HepG2 (cell line): ENCODE results near the gene CELSR3. TPM values are rescaled to one million over a fixed set of nuclear protein-coding genes. Genes with fewer than 3 reads are reported as not detected.

Experiments
- ARID5B ChIP-seq: IDR thresholded peaks from 2 replicates; pipeline ENCODE4 v1.4.0; 2020; ENCODE audit warnings: mild to moderate bottlenecking, missing genetic modification reagents
- CREBL2 ChIP-seq: sonication (generic); formaldehyde crosslinking; IDR thresholded peaks from 2 replicates; pipeline ENCODE4 v1.8.1; 2023; ENCODE audit warnings: missing genetic modification reagents, mild to moderate bottlenecking, borderline replicate concordance
- GATAD2A ChIP-seq: IDR thresholded peaks from 2 replicates; pipeline ENCODE4 v1.6.1; 2016
- GTF3A ChIP-seq: sonication (generic); formaldehyde crosslinking; conservative IDR thresholded peaks from 2 replicates; pipeline ENCODE4 v1.4.0; 2020; ENCODE audit warnings: mild to moderate bottlenecking, missing genetic modification reagents
- LCORL ChIP-seq, 2 experiments: fragments of 450-650 bp in 1 of 2; sonication (generic) in 1 of 2; formaldehyde crosslinking in 1 of 2; IDR thresholded peaks; 2 replicates each; pipeline versions ENCODE4 v1.5.0 to v1.6.1; 2017 to 2020; ENCODE audit warnings: antibody characterized with exemption in 1 of 2, missing genetic modification reagents in 1 of 2
- PHF5A ChIP-seq: IDR thresholded peaks from one replicate; pipeline ENCODE4 v1.6.1; 2018; ENCODE audit warnings: low read depth, missing genetic modification reagents; ENCODE audit not compliant: unreplicated experiment
- ZNF20 ChIP-seq: sonication (generic); formaldehyde crosslinking; IDR thresholded peaks from 2 replicates; pipeline ENCODE4 v1.4.0; 2020; ENCODE audit warnings: mild to moderate bottlenecking, moderate library complexity, missing genetic modification reagents
- ZNF230 ChIP-seq: sonication (generic); formaldehyde crosslinking; IDR thresholded peaks from 2 replicates; pipeline ENCODE4 v1.4.0; 2020; ENCODE audit warnings: mild to moderate bottlenecking, missing genetic modification reagents
- ZNF276 ChIP-seq: sonication (generic); formaldehyde crosslinking; IDR thresholded peaks from 2 replicates; pipeline ENCODE4 v1.4.0; 2020; ENCODE audit warnings: mild to moderate bottlenecking, low read depth, missing genetic modification reagents
- ZNF382 ChIP-seq: sonication (generic); formaldehyde crosslinking; IDR thresholded peaks from 2 replicates; pipeline ENCODE4 v1.5.0; 2020; ENCODE audit warnings: missing genetic modification reagents, mild to moderate bottlenecking, borderline replicate concordance
- ZNF563 ChIP-seq: sonication (generic); formaldehyde crosslinking; IDR thresholded peaks from 2 replicates; pipeline ENCODE4 v1.8.0; 2022; ENCODE audit warnings: mild to moderate bottlenecking, moderate library complexity, missing genetic modification reagents
- ZNF768 ChIP-seq: sonication (generic); formaldehyde crosslinking; IDR thresholded peaks from 2 replicates; pipeline ENCODE4 v1.4.0; 2020; ENCODE audit warnings: missing genetic modification reagents
- ZNF792 ChIP-seq: IDR thresholded peaks from 2 replicates; pipeline ENCODE4 v1.6.1; 2016
- ZNF883 ChIP-seq: sonication (generic); formaldehyde crosslinking; IDR thresholded peaks from 2 replicates; pipeline ENCODE4 v1.5.1; 2020; ENCODE audit warnings: mild to moderate bottlenecking, missing genetic modification reagents; ENCODE audit errors: not compliant biosample characterization
- ZSCAN30 ChIP-seq: sonication (generic); formaldehyde crosslinking; IDR thresholded peaks from 2 replicates; pipeline ENCODE4 v1.5.0; 2020; ENCODE audit warnings: mild to moderate bottlenecking, missing genetic modification reagents
- polyA plus RNA-seq, 8 experiments: library from polyadenylated mRNA; depleted of rRNA in 3 of 8; stranded (reverse) in 7 of 8; unstranded in 1 of 8; fragments of >200 nt; fragmentation: Illumina TruSeq in 4 of 8; extraction: Trizol in 4 of 8; gene quantifications; 2 replicates each; pipeline versions ENCODE4 v1.2.1 to v1.2.3, GENCODE V29; 2011 to 2016; ENCODE audit warnings: low read depth in 4 of 8, missing spikeins in 1 of 8, mixed read lengths in 1 of 8; ENCODE audit not compliant: insufficient read depth in 1 of 8
- total RNA-seq, 5 experiments: library from RNA; depleted of rRNA; stranded (reverse); fragments of >200 nt; fragmentation: Illumina TruSeq; extraction: Trizol; gene quantifications; 2 replicates each; pipeline ENCODE4 v1.2.3, GENCODE V29; 2016; ENCODE audit warnings: low read depth in 1 of 5
- TF ChIP-seq, protein P1 (sequence below): sonication (generic); formaldehyde crosslinking; IDR thresholded peaks from 2 replicates; pipeline ENCODE4 v1.4.0; 2020; ENCODE audit warnings: low read depth, missing genetic modification reagents
- TF ChIP-seq, protein P2 (sequence below): sonication (generic); formaldehyde crosslinking; IDR thresholded peaks from 2 replicates; pipeline ENCODE4 v1.5.0; 2020; ENCODE audit warnings: missing genetic modification reagents

CELSR3 gene
- total and polyA plus RNA-seq, 2 of the 13 experiments (the other 11 are each of a cell fraction or from before 2014, with no cell fraction given) = 5.4 to 6.7 TPM

DNA sequence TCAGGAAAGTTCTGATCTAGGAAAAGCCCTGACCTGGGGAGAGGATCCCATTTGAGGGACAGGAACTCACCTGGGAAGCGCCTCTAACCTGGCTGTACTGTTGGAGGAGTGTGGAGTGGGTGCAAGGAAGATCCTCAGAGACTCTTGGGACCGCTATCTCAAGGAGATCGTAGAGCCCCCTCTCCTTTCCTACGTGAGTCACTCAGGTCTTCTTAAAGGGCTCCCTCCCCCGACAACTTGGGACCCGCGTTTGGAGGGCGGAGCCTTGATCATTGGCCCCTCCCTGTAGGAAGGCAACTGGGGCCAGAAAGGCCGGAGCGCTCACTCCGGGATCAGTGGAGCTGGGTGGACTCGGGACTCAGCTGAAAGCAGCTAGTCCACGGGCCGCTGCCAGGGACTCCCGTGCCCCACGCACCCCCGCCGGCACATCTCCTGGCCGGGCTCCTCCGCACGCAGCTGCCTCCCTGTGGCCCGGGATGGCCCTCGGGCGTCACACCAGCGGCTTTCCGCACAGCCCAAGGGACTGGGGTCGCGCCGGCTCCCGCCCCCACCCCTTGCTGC lies 27.9 kb downstream of the CELSR3 start (continued):
- TF ChIP-seq ARID5B (CRISPR knock-in tag) (0 out of 2 replicates have a peak, but pooled peaks have one; percentile 7), ZNF792 (CRISPR knock-in tag) (no peak), GATAD2A (CRISPR knock-in tag) (no peak), GTF3A (CRISPR knock-in tag) (0 out of 2 replicates have a peak, but pooled peaks have one; percentile 8), ZNF276 (CRISPR knock-in tag) (0 out of 2 replicates have a peak, but pooled peaks have one; percentile 15), ZNF768 (CRISPR knock-in tag) (peak; percentile 26; the same call in 1 of the 2 replicates), ZSCAN30 (0 out of 2 replicates have a peak, but pooled peaks have one; percentile 18), ZNF563 (CRISPR knock-in tag) (peak; percentile 55), ZNF883 (peak; percentile 71), ZNF382 (CRISPR knock-in tag) (no peak), ZNF20 (0 out of 2 replicates have a peak, but pooled peaks have one; percentile 35), PHF5A (CRISPR knock-in tag) (no peak), LCORL (IDR thresholded peaks at IDR 0.05) (no peak), LCORL (CRISPR knock-in tag; IDR thresholded peaks at IDR 0.05) (no peak), ZNF230 (CRISPR knock-in tag) (no peak), CREBL2 (CRISPR knock-in tag) (peak; percentile 64; the same call in 1 of the 2 replicates)
- TF ChIP-seq, protein P1, sequence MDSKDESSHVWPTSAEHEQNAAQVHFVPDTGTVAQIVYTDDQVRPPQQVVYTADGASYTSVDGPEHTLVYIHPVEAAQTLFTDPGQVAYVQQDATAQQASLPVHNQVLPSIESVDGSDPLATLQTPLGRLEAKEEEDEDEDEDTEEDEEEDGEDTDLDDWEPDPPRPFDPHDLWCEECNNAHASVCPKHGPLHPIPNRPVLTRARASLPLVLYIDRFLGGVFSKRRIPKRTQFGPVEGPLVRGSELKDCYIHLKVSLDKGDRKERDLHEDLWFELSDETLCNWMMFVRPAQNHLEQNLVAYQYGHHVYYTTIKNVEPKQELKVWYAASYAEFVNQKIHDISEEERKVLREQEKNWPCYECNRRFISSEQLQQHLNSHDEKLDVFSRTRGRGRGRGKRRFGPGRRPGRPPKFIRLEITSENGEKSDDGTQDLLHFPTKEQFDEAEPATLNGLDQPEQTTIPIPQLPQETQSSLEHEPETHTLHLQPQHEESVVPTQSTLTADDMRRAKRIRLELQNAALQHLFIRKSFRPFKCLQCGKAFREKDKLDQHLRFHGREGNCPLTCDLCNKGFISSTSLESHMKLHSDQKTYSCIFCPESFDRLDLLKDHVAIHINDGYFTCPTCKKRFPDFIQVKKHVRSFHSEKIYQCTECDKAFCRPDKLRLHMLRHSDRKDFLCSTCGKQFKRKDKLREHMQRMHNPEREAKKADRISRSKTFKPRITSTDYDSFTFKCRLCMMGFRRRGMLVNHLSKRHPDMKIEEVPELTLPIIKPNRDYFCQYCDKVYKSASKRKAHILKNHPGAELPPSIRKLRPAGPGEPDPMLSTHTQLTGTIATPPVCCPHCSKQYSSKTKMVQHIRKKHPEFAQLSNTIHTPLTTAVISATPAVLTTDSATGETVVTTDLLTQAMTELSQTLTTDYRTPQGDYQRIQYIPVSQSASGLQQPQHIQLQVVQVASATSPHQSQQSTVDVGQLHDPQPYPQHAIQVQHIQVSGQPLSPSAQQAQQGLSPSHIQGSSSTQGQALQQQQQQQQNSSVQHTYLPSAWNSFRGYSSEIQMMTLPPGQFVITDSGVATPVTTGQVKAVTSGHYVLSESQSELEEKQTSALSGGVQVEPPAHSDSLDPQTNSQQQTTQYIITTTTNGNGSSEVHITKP (CRISPR knock-in tag) = no peak
- TF ChIP-seq, protein P2, sequence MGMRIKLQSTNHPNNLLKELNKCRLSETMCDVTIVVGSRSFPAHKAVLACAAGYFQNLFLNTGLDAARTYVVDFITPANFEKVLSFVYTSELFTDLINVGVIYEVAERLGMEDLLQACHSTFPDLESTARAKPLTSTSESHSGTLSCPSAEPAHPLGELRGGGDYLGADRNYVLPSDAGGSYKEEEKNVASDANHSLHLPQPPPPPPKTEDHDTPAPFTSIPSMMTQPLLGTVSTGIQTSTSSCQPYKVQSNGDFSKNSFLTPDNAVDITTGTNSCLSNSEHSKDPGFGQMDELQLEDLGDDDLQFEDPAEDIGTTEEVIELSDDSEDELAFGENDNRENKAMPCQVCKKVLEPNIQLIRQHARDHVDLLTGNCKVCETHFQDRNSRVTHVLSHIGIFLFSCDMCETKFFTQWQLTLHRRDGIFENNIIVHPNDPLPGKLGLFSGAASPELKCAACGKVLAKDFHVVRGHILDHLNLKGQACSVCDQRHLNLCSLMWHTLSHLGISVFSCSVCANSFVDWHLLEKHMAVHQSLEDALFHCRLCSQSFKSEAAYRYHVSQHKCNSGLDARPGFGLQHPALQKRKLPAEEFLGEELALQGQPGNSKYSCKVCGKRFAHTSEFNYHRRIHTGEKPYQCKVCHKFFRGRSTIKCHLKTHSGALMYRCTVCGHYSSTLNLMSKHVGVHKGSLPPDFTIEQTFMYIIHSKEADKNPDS (CRISPR knock-in tag) = peak; percentile 62; the same call in 1 of the 2 replicates
